MG63 (cell line): ENCODE data around the gene PNKP. TPM values are rescaled to one million over a fixed set of nuclear protein-coding genes. Genes with fewer than 3 reads are reported as not detected.

Experiments
- DNase-seq: peaks from one replicate; pipeline ENCODE4 v3.0.0-alpha.2; 2020
- H3K27me3 ChIP-seq: fragments of 250-450 bp; sonication (Bioruptor Pico); 2 replicates; pipeline ENCODE4 v1.5.1; 2020; ENCODE audit warnings: mild to moderate bottlenecking, moderate library complexity
- H3K36me3 ChIP-seq: fragments of 250-450 bp; sonication (Bioruptor Pico); 2 replicates; pipeline ENCODE4 v1.5.1; 2020; ENCODE audit warnings: mild to moderate bottlenecking, moderate library complexity
- H3K4me3 ChIP-seq: fragments of 250-450 bp; sonication (Bioruptor Pico); 2 replicates; pipeline ENCODE4 v1.5.1; 2020; ENCODE audit warnings: mild to moderate bottlenecking, moderate library complexity
- H3K9me3 ChIP-seq: fragments of 250-450 bp; sonication (Bioruptor Pico); 2 replicates; pipeline ENCODE4 v1.5.1; 2020; ENCODE audit warnings: mild to moderate bottlenecking, moderate library complexity
- total RNA-seq: library from RNA; depleted of rRNA; stranded (reverse); fragments of >200 nt; shearing (Covaris generic); gene quantifications from 2 replicates; pipeline ENCODE4 v1.2.3, GENCODE V29; 2014; ENCODE audit warnings: low replicate concordance

The PNKP gene
- total RNA-seq, 1 experiment from 2014 or later: 46.4 TPM

DNA sequence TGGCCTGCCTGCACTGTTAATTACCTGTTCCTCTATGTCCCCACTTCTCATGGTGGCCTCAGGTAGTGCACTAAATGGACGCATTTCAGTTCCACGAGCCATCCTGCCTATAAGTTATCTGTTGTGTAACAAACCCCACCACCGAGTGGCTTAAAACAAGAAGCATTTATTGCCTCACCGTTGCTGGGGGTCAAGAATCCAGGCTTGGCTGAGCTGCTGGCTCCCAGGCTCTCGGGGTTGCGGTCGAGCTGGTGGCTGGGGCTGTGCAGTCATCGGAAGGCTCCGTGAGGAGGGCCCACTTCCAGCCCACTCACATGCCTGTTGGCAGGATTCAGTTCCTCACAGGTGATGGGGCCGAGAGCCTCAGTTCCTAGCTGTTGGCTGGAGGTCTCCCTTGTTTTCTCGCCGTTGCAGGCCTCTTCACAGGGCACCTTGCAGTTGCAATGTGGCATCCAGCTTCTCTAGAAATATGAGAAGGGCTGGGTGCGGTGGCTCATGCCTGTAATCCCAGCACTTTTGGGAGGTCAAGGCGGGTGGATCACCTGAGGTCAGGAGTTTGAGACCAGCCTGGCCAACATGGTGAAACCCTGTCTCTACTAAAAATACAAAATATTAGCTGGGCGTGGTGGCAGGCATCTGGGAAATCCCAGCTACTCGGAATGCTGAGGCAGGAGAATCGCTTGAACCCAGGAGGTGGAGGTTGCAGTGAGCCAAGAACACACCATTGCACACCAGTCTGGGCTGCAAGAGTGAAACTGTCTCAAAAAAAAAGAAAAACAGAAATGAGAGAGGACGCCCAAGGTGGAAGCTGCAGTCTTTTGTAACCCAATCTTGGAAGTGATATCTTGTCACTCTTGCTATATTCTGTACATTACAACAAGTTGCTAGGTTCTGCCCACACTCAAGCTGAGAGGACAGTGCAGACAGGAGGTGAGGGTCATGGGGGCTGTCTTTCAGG is 23.0 kb downstream of the PNKP start:
- no peak overlapping the region for H3K4me3 ChIP-seq
- H3K36me3 ChIP-seq: peaks cover 17% of the 10 kb centered on the region
- no peak for DNase-seq
- no peaks in the 10 kb centered on the region for H3K9me3 ChIP-seq
- H3K27me3 ChIP-seq: no peaks in the 10 kb centered on the region

DNA sequence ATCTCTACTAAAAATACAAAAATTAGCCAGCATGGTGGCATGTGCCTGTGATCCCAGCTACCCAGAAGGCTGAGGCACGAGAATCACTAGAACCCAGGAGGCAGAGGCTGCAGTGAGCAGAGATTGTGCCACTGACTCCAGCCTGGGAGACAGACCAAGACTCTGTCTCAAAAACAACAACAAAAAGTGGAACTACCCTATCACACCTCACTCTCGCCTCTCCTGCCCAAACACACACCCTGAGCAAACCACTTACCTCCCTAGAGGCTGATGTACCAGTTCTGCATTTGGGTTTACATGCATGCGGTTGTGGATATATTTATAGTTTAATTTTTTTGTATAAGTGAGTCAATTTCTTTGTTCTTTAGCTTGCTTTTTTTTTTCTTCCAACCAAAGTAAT is 24.1 kb downstream of the PNKP start:
- no peak for DNase-seq
- Histone ChIP-seq H3K4me3 (no peak overlapping the region), H3K9me3 (no peaks in the 10 kb centered on the region), H3K36me3 (peaks cover 29% of the 10 kb centered on the region), H3K27me3 (no peaks in the 10 kb centered on the region)

DNA sequence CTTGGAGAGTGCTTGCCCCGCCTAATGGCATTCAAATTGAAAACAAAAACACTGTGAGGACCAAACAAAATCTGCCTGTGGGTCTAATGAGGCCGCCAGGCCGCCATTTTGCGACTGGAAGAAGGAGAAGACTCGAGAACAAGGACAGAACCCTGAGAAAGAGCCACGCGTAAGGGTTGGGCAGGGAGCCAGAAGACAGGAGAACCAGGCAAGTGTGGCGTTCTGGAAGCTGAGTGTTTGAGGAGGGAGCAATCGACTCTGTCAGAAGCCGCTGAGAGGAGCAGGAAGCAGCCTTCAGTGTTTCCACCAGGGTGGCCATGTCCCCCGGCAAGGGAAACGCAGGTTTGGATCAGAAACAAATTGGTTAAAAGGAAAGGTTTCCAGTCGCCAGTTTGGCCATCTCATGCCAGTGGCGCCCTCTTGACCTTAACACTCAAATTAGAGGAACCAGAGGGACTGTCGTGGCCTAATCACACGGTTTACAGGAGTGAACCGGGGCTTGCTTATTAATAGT is 26.6 kb downstream of the PNKP start:
- no peak for DNase-seq
- Histone ChIP-seq H3K4me3 (no peak overlapping the region), H3K36me3 (peaks cover 48% of the 10 kb centered on the region), H3K9me3 (no peaks in the 10 kb centered on the region), H3K27me3 (no peaks in the 10 kb centered on the region)

DNA sequence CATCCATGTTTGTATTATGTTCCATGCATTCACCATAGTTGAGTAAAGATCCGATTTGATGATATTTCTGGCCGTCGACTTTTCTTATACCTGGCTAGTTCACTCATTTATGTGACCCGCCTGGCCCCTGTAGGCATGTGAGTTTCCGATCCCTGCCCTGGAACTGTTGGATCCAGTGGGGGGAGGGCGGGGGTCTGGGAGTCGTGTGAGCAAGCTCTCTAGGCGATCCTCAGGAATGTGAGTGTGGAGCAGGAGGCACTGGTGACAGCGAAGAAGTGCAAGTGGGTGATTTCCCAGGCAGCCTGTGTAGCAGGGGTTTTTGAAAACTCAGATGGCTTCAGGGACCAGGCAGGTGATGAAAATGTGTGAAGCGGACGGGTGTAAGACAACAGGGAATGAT is 27.1 kb downstream of the PNKP start:
- Histone ChIP-seq H3K27me3 (no peaks in the 10 kb centered on the region), H3K36me3 (peaks cover 53% of the 10 kb centered on the region), H3K4me3 (no peak overlapping the region), H3K9me3 (no peaks in the 10 kb centered on the region)
- no peak for DNase-seq

DNA sequence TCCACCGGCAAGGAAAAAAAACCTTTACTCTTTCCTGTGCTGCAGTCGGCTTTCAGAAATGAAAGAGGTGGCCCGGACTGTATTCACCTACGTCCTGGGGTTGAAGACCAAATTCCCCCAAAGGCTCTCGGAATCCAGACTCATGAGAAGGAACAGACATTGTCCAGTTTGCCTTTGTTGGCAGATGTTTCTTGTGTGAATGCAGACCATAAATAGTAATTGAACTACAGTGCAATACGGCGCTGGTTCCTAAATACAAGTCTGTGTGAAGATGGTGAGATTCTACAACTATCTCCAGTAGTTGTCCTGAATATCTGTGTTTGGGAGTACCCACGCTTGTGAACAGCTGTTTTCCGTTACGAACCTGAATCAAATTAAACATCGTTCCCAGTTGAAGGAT is 27.7 kb downstream of the PNKP start:
- Histone ChIP-seq H3K36me3 (peaks cover 59% of the 10 kb centered on the region), H3K27me3 (no peaks in the 10 kb centered on the region), H3K9me3 (no peaks in the 10 kb centered on the region), H3K4me3 (no peak overlapping the region)
- DNase-seq: no peak

DNA sequence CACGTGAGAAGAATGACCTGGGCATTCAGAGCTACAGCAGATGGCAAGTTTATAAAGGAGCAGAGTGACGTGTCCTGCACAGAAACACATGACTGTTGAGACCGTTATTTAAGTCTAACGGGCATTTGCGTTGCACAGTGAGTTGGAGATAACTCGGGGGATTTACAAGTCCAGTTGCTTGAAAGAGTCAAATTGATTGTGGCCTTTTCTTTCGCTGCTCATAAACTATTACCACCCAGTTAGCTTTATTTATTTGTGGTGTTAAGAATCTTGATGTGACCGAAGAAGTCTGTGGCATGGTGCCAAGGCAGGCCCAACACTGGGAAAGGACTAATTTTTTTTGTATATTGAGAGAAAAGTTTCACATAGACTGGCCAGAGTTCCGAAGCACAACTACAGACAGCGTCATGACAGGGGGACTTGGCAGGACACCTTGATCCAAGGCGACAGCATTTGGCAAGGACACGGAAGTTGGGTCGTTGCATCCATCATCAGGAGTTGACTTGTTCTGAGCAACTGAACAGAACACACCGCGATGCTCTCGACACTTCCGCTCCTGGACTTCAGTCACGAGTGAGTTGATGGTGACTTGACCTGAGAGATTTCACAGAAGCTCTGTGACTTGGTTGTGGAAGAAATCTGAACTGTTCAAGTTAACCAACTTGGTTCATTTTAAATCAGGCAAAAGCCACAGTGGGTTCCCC is 28.3 kb downstream of the PNKP start:
- Histone ChIP-seq H3K4me3 (no peak overlapping the region), H3K36me3 (peaks cover 65% of the 10 kb centered on the region)
- DNase-seq: no peak

DNA sequence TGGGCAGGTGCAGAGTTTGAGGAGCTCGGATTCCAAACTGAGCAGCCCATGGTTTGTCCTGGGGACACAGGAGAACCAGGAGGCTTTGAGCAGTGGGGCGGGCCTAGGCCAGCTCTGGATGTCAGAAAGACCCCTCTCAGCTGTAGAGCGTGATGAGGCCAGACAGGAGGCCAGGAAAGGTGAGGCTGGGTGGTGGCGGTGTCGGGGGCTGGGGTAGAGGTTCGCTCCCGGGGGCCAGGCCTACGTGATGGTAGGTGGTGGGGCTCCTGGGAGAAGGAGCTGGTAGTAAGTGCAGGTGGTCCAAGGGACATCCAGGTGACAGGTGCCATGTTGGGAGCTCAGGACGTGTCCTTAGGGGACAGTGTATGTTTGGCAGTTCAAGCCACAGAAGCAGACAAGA is 30.0 kb downstream of the PNKP start:
- Histone ChIP-seq H3K4me3 (no peak overlapping the region), H3K9me3 (no peaks in the 10 kb centered on the region), H3K27me3 (no peaks in the 10 kb centered on the region), H3K36me3 (peaks cover 81% of the 10 kb centered on the region)
- DNase-seq: no peak

More for the DNA sequence above, 28.3 kb downstream of the PNKP start:
- Histone ChIP-seq H3K9me3 (no peaks in the 10 kb centered on the region), H3K27me3 (no peaks in the 10 kb centered on the region)

DNA sequence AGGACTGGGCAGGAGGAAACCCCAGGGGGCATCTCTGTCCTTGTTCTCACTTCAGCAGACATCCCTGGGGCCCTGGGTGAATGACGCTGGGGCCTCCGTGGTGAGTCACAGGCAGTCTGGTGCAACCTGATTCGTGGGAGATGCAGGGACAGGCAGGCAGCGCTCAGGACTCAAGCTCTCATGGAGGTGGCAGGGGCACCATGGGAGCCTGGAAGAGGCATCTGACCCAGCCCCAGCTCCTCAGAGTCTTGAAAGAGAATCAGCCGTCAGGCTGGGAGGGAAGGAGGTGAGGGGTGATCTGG is 30.4 kb downstream of the PNKP start:
- no peaks in the 10 kb centered on the region for H3K27me3 ChIP-seq
- no peaks in the 10 kb centered on the region for H3K9me3 ChIP-seq
- H3K4me3 ChIP-seq: no peak overlapping the region
- H3K36me3 ChIP-seq: peaks cover 85% of the 10 kb centered on the region
- DNase-seq: no peak

DNA sequence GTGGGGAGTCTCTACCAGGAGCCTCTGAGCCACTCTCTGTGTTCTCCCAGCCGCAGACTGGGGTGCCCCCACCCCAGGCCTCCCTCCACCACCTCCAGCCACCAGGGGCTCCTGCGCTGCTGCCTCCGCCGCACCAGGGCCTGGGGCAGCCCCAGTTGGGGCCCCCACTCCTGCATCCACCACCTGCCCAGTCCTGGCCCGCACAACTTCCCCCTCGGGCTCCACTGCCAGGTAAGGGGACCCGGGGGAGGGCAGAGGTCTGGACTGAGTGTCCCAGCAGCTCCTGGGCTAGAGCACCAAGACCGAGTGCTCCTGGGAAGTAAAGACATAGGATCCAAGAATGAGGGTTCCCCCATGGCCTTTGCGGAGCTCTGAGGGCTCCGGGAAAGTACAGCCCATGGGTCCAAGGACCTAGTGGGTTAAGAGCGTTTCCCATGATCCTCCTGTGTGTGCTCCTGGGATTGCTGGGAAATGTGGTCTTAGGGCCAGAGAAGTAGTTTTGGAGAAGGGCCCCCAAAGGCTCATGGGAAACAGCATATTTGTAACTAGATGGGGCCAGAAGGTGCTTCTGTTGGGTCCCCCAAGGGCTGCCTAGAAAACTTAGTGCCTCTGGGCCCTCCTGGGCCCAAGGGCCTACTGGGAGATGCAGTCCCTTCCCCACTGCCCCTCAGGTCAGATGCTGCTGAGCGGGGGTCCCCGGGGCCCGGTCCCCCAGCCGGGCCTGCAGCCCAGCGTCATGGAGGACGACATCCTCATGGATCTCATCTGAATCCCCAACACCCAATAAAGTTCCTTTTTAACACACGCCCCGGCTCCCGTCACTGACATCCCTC is 31.0 kb downstream of the PNKP start:
- H3K9me3 ChIP-seq: no peaks in the 10 kb centered on the region
- peaks cover 91% of the 10 kb centered on the region for H3K36me3 ChIP-seq
- DNase-seq: no peak
- H3K4me3 ChIP-seq: no peak overlapping the region
- H3K27me3 ChIP-seq: no peaks in the 10 kb centered on the region

DNA sequence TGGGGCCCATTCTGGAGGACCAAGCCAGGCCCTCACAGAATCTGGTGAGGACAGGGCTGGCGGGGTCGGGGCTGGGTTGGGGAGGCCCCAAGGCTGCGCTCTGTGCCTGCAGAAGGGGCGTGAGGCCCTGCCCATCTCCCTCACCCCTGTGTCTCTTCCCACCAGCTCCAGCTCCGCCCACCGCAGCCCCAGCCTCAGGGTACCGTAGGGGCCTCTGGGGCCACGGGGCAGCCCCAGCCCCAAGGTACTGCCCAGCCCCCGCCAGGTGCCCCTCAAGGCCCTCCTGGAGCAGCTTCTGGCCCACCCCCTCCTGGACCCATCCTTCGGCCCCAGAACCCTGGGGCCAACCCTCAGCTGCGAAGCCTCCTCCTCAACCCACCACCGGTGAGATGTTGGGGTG is 31.8 kb downstream of the PNKP start:
- H3K4me3 ChIP-seq: no peak overlapping the region
- no peak for DNase-seq
- H3K36me3 ChIP-seq: peaks cover 94% of the 10 kb centered on the region
- H3K9me3 ChIP-seq: no peaks in the 10 kb centered on the region
- no peaks in the 10 kb centered on the region for H3K27me3 ChIP-seq

DNA sequence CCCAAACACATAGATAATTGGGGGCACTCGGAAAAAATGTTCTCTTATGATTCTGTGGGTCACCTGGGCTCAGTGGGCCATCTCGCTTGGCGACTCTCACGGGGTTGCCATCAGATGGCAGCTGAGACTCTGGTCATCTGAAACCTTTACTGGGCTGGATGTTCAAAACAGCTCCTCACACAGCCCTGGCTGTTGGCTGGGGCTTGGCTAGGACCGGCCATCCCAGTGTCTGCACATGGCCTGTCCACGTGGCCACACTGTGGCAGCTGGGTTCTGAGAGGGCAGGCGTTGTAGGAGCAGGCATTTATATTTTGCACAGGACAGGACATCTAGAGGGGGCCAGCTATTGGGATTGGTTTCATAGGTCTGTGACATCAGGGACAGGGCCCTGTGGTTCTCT is 33.8 kb downstream of the PNKP start:
- no peaks in the 10 kb centered on the region for H3K9me3 ChIP-seq
- DNase-seq: no peak
- peaks cover 80% of the 10 kb centered on the region for H3K36me3 ChIP-seq
- H3K4me3 ChIP-seq: no peak overlapping the region
- H3K27me3 ChIP-seq: no peaks in the 10 kb centered on the region

DNA sequence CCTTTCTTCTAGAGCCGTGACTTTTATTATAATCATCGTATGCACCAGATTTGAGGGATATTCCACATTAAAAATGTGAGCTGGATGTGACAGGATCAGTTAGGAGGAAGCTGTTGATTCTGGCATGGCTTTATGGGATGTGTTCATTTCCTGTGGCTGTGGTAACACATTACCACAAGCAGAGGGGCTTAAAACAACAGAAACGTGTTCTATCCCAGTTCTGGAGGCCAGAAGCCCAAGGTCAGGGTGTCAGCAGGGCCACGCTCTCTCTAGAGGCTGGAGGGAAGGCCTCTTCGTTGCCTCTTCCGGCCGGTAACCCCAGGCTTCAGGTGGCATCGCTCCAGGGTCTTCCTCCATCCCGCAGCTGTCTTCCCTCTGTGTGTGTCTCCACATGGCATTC is 34.8 kb downstream of the PNKP start:
- H3K36me3 ChIP-seq: peaks cover 74% of the 10 kb centered on the region
- DNase-seq: no peak
- no peaks in the 10 kb centered on the region for H3K9me3 ChIP-seq
- no peak overlapping the region for H3K4me3 ChIP-seq
- H3K27me3 ChIP-seq: no peaks in the 10 kb centered on the region

DNA sequence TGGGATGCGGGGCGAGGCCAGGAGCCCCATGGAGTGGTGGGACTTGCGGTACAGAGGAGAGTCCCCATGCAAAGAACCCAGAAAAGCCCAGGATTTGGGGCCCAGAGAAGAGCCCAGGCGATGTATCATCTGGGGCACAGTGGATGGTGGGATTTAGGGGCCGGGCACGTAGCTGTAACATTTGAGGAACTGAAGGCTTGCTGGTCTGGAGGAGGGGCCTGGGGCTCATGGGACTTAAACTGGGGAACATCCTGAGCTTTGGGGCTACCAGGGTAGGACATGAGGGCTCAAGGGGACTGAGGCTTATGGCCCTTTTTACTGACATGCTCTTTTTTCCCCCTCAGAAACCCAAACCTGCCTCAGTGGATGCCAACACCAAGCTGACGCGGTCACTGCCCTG is 35.8 kb downstream of the PNKP start:
- no peak for DNase-seq
- Histone ChIP-seq H3K27me3 (no peaks in the 10 kb centered on the region), H3K36me3 (peaks cover 67% of the 10 kb centered on the region)

DNA sequence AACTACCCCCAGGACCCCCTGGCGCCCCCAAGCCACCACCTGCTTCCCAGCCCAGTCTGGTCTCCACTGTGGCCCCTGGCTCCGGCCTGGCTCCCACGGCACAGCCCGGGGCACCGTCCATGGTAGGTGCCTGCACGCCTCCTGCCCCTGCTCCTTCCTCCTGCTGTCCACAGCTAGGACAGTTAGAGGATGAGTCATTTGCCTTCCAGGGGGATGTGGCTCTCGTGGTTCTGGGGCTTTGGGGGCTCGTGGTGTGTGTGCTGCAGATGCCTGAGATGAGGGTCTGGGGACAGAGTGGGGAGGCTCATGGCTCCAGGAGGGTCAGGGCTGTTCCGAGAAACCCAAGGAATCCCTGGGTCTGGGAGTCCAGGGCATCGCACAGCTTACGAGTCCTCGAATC is 36.6 kb downstream of the PNKP start:
- Histone ChIP-seq H3K9me3 (no peaks in the 10 kb centered on the region), H3K36me3 (peaks cover 59% of the 10 kb centered on the region)
- no peak for DNase-seq

More for the DNA sequence above, 35.8 kb downstream of the PNKP start:
- no peaks in the 10 kb centered on the region for H3K9me3 ChIP-seq
- no peak overlapping the region for H3K4me3 ChIP-seq

DNA sequence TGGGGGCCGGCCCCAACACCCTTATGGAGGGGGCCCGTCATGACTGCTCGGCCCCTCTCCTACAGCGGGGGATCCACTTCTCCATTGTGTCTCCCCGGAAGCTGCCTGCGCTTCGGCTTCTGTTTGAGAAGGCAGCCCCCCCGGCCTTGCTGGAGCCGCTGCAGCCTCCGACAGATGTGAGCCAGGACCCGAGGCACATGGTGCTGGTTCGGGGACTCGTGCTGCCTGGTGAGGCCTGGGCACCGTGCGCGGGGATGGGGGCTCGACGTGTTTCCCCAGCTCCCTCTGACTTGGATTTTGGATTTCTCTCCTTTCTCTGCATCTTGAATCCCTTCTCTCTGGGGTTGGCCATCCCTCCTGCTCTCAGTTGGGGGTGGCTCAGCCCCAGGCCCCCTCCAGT is 37.7 kb downstream of the PNKP start:
- no peak for DNase-seq
- H3K27me3 ChIP-seq: no peaks in the 10 kb centered on the region
- no peak overlapping the region for H3K4me3 ChIP-seq
- no peaks in the 10 kb centered on the region for H3K9me3 ChIP-seq
- peaks cover 54% of the 10 kb centered on the region for H3K36me3 ChIP-seq

More for the DNA sequence above, 36.6 kb downstream of the PNKP start:
- no peaks in the 10 kb centered on the region for H3K27me3 ChIP-seq
- H3K4me3 ChIP-seq: no peak overlapping the region

DNA sequence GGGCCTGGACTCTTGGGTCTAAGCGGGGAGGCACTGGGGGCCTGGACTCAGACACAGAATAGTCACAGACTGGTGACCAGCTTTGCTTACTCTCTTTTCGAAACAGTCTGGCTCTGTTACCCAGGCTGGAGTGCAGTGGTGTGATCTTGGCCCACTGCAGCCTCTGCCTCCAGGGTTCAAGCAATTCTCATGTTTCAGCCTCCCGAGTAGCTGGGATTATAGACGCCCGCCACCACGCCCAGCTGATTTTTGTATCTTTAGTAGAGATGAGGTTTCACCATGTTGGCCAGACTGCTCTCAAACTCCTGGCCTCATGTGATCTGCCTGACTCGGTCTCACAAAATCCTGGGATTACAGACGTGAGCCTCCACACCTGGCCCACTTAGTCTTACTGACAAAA is 38.2 kb downstream of the PNKP start:
- DNase-seq: no peak
- Histone ChIP-seq H3K27me3 (no peaks in the 10 kb centered on the region), H3K36me3 (peaks cover 51% of the 10 kb centered on the region), H3K4me3 (no peak overlapping the region), H3K9me3 (no peaks in the 10 kb centered on the region)

DNA sequence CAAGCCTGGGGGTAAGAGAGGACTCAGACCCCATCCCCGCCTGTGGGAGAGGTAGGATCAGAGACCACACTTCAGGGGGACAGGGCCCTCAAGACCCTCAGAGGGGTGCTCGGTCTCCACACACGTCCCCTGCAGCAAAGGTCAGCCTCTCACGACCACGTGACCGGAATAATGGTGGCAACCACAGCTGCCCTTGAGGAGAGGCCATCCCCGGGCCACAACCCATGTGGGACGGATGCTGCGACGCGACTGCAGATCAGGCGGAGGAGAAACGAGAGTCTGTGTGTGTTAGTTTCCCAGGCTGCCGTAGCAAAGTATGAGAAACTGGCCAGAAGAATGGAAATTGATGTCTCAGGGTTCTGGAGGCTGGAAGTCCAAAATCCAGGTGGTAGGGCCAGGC is 40.3 kb downstream of the PNKP start:
- peaks cover 44% of the 10 kb centered on the region for H3K36me3 ChIP-seq
- no peaks in the 10 kb centered on the region for H3K27me3 ChIP-seq
- DNase-seq: no peak
- H3K4me3 ChIP-seq: no peak overlapping the region
- H3K9me3 ChIP-seq: no peaks in the 10 kb centered on the region
